GM12878 (cell line): ENCODE results near the gene SFXN2. TPM values are rescaled to one million over a fixed set of nuclear protein-coding genes. Genes with fewer than 3 reads are reported as not detected.

Source experiments
- ATAC-seq: fragments of 200-7000 bp; cut with Tn5 transposase; 3 replicates; pipeline ENCODE4 v1.9.1; 2020; ENCODE audit warnings: mild to moderate bottlenecking, moderate library complexity
- BruUV-seq: library from RNA; stranded (reverse); fragments of 400-500 nt; replicated peaks from 2 replicates; lab custom pipeline; 2021; lab: Mats Ljungman, UMichigan
- CTCF ChIA-PET: fragments of 300-600 bp; sonication (Branson Sonifier 250); formaldehyde crosslinking; extraction: SDS; loops from one replicate; lab custom pipeline; 2021; ENCODE audit warnings: inconsistent platforms; lab: Yijun Ruan, JAX
- POLR2A ChIA-PET: fragments of 350-600 bp; formaldehyde crosslinking; extraction: SDS; loops from one replicate; lab custom pipeline; 2021; ENCODE audit warnings: inconsistent platforms; lab: Charles Lee
- RAD21 ChIA-PET: fragments of 300-600 bp; sonication (Branson Sonifier 250); formaldehyde crosslinking; loops from one replicate; lab custom pipeline; 2023; ENCODE audit warnings: antibody characterized with exemption; ENCODE audit not compliant: unreplicated experiment; lab: Charles Lee
- SMC1A ChIA-PET: fragments of 300-600 bp; sonication (Branson Sonifier 250); formaldehyde crosslinking; loops from one replicate; lab custom pipeline; 2023; ENCODE audit not compliant: unreplicated experiment, uncharacterized antibody; lab: Charles Lee
- DNase-seq: peaks from one replicate; pipeline ENCODE4 v3.0.0-alpha.2; 2011; ENCODE audit warnings: low read depth, low spot score
- FAIRE-seq: peaks from 3 replicates; lab custom pipeline; 2011; peaks lifted over from hg19 to GRCh38; lab: Jason Lieb, UNC
- H2AFZ ChIP-seq: 2 replicates; pipeline ENCODE4 v1.6.0; 2011; ENCODE audit warnings: low read depth, low read length, control low read depth; ENCODE audit not compliant: control insufficient read depth
- H3K27ac ChIP-seq: 2 replicates; pipeline ENCODE4 v1.5.1; 2011; ENCODE audit warnings: control low read depth; ENCODE audit not compliant: control insufficient read depth, insufficient read depth
- H3K27me3 ChIP-seq, 2 experiments: replicated peaks in 1 of 2; 2 replicates each; pipeline versions ENCODE4 v1.6.0 to v1.6.1; 2011; ENCODE audit warnings: low read length in 1 of 2; ENCODE audit not compliant: control insufficient read depth in 2 of 2, insufficient read depth in 2 of 2
- H3K36me3 ChIP-seq, 2 experiments: 2 replicates each; pipeline ENCODE4 v1.5.1; 2011; ENCODE audit warnings: low read length in 1 of 2; ENCODE audit not compliant: control insufficient read depth in 2 of 2, insufficient read depth in 2 of 2
- H3K4me1 ChIP-seq: 2 replicates; pipeline ENCODE4 v1.6.1; 2011; ENCODE audit warnings: mild to moderate bottlenecking, low read length, moderate library complexity, mixed read lengths; ENCODE audit not compliant: control insufficient read depth, insufficient read depth
- H3K4me2 ChIP-seq: 2 replicates; pipeline ENCODE4 v1.6.0; 2011; ENCODE audit warnings: control low read depth; ENCODE audit not compliant: control insufficient read depth, insufficient read depth
- H3K4me3 ChIP-seq: fragments of 200-600 bp; sonication (generic); 2 replicates; pipeline ENCODE4 v1.5.1; 2016
- H3K79me2 ChIP-seq: 2 replicates; pipeline ENCODE4 v1.6.0; 2011; ENCODE audit warnings: low read length; ENCODE audit not compliant: control insufficient read depth, insufficient read depth
- H3K9ac ChIP-seq: 2 replicates; pipeline ENCODE4 v1.8.0; 2011; ENCODE audit warnings: low read length, control low read depth, mixed read lengths; ENCODE audit not compliant: control insufficient read depth, insufficient read depth
- H3K9me3 ChIP-seq: replicated peaks from 3 replicates; pipeline ENCODE4 v1.5.1; 2011; ENCODE audit warnings: mild to moderate bottlenecking, low read length; ENCODE audit not compliant: control insufficient read depth, insufficient read depth
- H4K20me1 ChIP-seq: 2 replicates; pipeline ENCODE4 v1.6.0; 2011; ENCODE audit not compliant: control insufficient read depth, insufficient read depth
- CREM ChIP-seq: IDR thresholded peaks from 2 replicates; pipeline ENCODE4 v1.6.1; 2014; ENCODE audit warnings: antibody characterized with exemption, low read depth
- MEF2B ChIP-seq: fragments of 450-650 bp; IDR thresholded peaks from 2 replicates; pipeline ENCODE4 v1.6.1; 2018; ENCODE audit warnings: mild to moderate bottlenecking, moderate library complexity; ENCODE audit not compliant: partially characterized antibody, poor library complexity, severe bottlenecking
- RCOR1 ChIP-seq: conservative IDR thresholded peaks from 2 replicates; pipeline ENCODE4 v1.6.1; 2012; ENCODE audit warnings: low read depth, low read length, improper control_type of control experiment
- WGBS: methylation state at CpG from one replicate; pipeline ENCODE4 v1.1.6; 2016; ENCODE audit warnings: low lambda C conversion rate; ENCODE audit not compliant: insufficient replicate concordance, insufficient coverage; ENCODE audit errors: missing lambda C conversion rate; 5-methylcytosine and 5-hydroxymethylcytosine counted together
- in situ Hi-C: fragments of 300-500 bp; cut with MboI; formaldehyde crosslinking; loops from 9 replicates; pipeline ENCODE4 v1.14.3; 2018; ENCODE audit warnings: mixed read lengths
- intact Hi-C: fragments of 100-400 bp; cut with micrococcal nuclease; formaldehyde crosslinking; loops from one replicate; pipeline ENCODE4 v1.14.2; 2022; ENCODE audit not compliant: unreplicated experiment
- polyA plus RNA-seq, 11 experiments: library from polyadenylated mRNA; depleted of rRNA in 4 of 11; unstranded in 6 of 11; stranded (reverse) in 5 of 11; fragments of >200 nt; fragmentation: Nextera tagmentation in 4 of 11; fragmentation: Illumina TruSeq in 1 of 11; extraction: Ambion mirVana in 4 of 11; extraction: Trizol in 1 of 11; gene quantifications; 1 replicate in 1 of 11; 2 replicates in 10 of 11; pipeline versions ENCODE4 v1.2.1 to v1.2.3, GENCODE V29; 2011 to 2016; ENCODE audit warnings: inconsistent platforms in 2 of 11, missing spikeins in 2 of 11, low read depth in 1 of 11
- total RNA-seq, 4 experiments: library from RNA; depleted of rRNA in 3 of 4; stranded (reverse); fragments of >200 nt in 3 of 4; fragmentation: Illumina TruSeq in 1 of 4; extraction: Trizol in 1 of 4; gene quantifications; 2 replicates each; pipeline versions ENCODE4 v1.2.1 to v1.2.3, GENCODE V29; 2013 to 2021
- TF ChIP-seq, protein P1 (sequence below): IDR thresholded peaks from 2 replicates; pipeline ENCODE4 v1.6.1; 2012; ENCODE audit warnings: mild to moderate bottlenecking, low read depth, low read length

SFXN2 gene
- total and polyA plus RNA-seq, 10 of the 15 experiments (the other 5 are each of a cell fraction or from before 2014, with no cell fraction given), result 8.8 to 22.5 (median 18.5) TPM

DNA sequence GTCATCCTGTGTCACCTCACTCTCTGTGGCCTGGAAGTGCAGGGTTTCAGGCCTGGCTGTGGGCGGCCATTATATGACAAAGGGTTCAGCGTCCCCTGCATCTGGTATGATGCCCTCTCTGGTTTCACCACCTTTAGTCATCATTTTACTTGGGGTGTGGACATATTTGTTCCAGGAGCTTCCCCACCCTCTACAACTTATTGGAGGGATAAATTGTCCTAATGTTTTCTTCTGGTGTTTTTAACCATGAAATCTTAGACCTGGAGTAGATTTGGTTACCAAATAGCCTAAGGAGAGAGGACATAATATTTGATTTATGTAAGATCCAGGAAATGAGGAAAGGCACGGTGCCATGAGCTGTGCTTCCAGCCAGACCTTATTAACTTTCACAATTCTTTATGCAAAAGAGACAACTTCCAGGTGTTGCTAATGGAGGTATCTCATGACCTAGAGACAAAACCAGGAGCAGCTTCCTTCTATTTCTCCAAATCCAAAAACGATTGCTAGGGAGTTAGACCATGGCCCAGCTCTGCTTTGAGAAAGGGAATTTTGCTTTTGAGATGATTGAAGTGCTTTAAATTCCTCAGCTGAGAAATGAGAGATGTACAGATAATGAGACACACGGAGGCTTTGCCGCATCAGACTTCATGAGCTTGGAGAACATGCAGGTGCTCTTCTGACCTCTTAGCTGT is 50.2 kb downstream of the SFXN2 start:
- no peak for ATAC-seq
- ChIA-PET RAD21 (no interaction called here), CTCF (interaction anchor here (0.6 to 4.7 kb wide), 4 partner anchors 11 to 548 kb away, joined by 3 to 32 read pairs (median 6); partner anchors contain the start of gene WBP1L)
- Histone ChIP-seq H3K27ac (no peak overlapping the region), H4K20me1 (no peaks in the 10 kb centered on the region), H3K9me3 (no peaks in the 10 kb centered on the region), H3K79me2 (peaks cover 2% of the 10 kb centered on the region), H3K4me1 (peaks cover 9% of the 10 kb centered on the region), H3K4me3 (no peak overlapping the region)
- TSS peak; percentile 15 for BruUV-seq
- WGBS, result 87% methylated on average over 6 of the region's 6 CpGs
- intact Hi-C loops, result no loop called here
- TF ChIP-seq CREM (no peak), MEF2B (no peak), RCOR1 (no peak)
- TF ChIP-seq, protein P1, sequence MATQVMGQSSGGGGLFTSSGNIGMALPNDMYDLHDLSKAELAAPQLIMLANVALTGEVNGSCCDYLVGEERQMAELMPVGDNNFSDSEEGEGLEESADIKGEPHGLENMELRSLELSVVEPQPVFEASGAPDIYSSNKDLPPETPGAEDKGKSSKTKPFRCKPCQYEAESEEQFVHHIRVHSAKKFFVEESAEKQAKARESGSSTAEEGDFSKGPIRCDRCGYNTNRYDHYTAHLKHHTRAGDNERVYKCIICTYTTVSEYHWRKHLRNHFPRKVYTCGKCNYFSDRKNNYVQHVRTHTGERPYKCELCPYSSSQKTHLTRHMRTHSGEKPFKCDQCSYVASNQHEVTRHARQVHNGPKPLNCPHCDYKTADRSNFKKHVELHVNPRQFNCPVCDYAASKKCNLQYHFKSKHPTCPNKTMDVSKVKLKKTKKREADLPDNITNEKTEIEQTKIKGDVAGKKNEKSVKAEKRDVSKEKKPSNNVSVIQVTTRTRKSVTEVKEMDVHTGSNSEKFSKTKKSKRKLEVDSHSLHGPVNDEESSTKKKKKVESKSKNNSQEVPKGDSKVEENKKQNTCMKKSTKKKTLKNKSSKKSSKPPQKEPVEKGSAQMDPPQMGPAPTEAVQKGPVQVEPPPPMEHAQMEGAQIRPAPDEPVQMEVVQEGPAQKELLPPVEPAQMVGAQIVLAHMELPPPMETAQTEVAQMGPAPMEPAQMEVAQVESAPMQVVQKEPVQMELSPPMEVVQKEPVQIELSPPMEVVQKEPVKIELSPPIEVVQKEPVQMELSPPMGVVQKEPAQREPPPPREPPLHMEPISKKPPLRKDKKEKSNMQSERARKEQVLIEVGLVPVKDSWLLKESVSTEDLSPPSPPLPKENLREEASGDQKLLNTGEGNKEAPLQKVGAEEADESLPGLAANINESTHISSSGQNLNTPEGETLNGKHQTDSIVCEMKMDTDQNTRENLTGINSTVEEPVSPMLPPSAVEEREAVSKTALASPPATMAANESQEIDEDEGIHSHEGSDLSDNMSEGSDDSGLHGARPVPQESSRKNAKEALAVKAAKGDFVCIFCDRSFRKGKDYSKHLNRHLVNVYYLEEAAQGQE, result no peak
- TF ChIP-seq, all 136 proteins: peak for 0
- H3K36me3 ChIP-seq, result peaks cover 0 to 4% of the 10 kb centered on the region in 2 experiments; a peak in 2 of 4 replicates
- POLR2A ChIA-PET, result interaction anchor here (0.5 kb wide), 1 partner anchor 98 kb away, joined by 3 read pairs; no protein-coding TSS in a partner anchor
- FAIRE-seq, result no peak
- H2AFZ ChIP-seq, result no peak overlapping the region
- in situ Hi-C loops, result no loop called here
- no peak overlapping the region for H3K9ac ChIP-seq
- H3K4me2 ChIP-seq, result no peak overlapping the region
- SMC1A ChIA-PET, result interaction anchor here (1.0 to 2.5 kb wide), 3 partner anchors 11 to 72 kb away, joined by 3 to 9 read pairs (median 4); partner anchors contain the start of gene CYP17A1
- H3K27me3 ChIP-seq, result no peaks in the 10 kb centered on the region
- DNase-seq, result no peak
